ENCODE data around the gene MST1.

Gene MST1

GRCh38 chr3:49717959-49718857 lies 28.9 kb upstream of the MST1 start:
- no peak for DNase-seq (ENCODE audit: low read depth)
- no peak overlapping the region for H3K4me3 ChIP-seq (ENCODE audit: low read length)
- no peak for TF ChIP-seq CTCF (conservative IDR thresholded peaks at IDR 0.05; ENCODE audit: low read length)

GRCh38 chr3:49717211-49717958 lies 28.1 kb upstream of the MST1 start:
- DNase-seq (ENCODE audit: low read depth), result no peak
- no peak for TF ChIP-seq CTCF (conservative IDR thresholded peaks at IDR 0.05; ENCODE audit: low read length)
- H3K4me3 ChIP-seq (ENCODE audit: low read length), result no peak overlapping the region

- H3K4me3 ChIP-seq (ENCODE audit: low read length), result no peak overlapping the region
- TF ChIP-seq CTCF (conservative IDR thresholded peaks at IDR 0.05; ENCODE audit: low read length), result no peak
- DNase-seq (ENCODE audit: low read depth), result no peak
Observed at GRCh38 chr3:49716691-49717210, 27.5 kb upstream of the MST1 start.

GRCh38 chr3:49716169-49716568 lies 26.9 kb upstream of the MST1 start:
- no peak for TF ChIP-seq CTCF (conservative IDR thresholded peaks at IDR 0.05; ENCODE audit: low read length)
- no peak for DNase-seq (ENCODE audit: low read depth)
- no peak overlapping the region for H3K4me3 ChIP-seq (ENCODE audit: low read length)

- TF ChIP-seq CTCF (conservative IDR thresholded peaks at IDR 0.05; ENCODE audit: low read length), result no peak
- DNase-seq (ENCODE audit: low read depth), result no peak
- H3K4me3 ChIP-seq (ENCODE audit: low read length), result no peak overlapping the region
Observed at GRCh38 chr3:49715611-49716121, 26.4 kb upstream of the MST1 start.

- no peak for TF ChIP-seq CTCF (conservative IDR thresholded peaks at IDR 0.05; ENCODE audit: low read length)
- no peak overlapping the region for H3K4me3 ChIP-seq (ENCODE audit: low read length)
- DNase-seq (ENCODE audit: low read depth), result no peak
Observed at GRCh38 chr3:49714728-49715550, 25.7 kb upstream of the MST1 start.

All from AG10803 (cell line).